HT1080 (cell line): ENCODE results near the gene EGR2. TPM values are rescaled to one million over a fixed set of nuclear protein-coding genes. Genes with fewer than 3 reads are reported as not detected.
"Not testable (repeated sequence)": the region's sequence is repeated elsewhere in the genome, so short reads cannot be mapped to it uniquely, and the experiment has no call there.

Experiments used
- DNase-seq: peaks from one replicate; pipeline ENCODE4 v3.0.0-alpha.2; 2015; ENCODE audit warnings: low read depth
- total RNA-seq: library from RNA; depleted of rRNA; stranded (reverse); fragments of >200 nt; shearing (Covaris generic); gene quantifications from 2 replicates; pipeline ENCODE4 v1.2.3, GENCODE V29; 2014

The EGR2 gene
- total RNA-seq, 1 experiment from 2014 or later: not detected

DNA sequence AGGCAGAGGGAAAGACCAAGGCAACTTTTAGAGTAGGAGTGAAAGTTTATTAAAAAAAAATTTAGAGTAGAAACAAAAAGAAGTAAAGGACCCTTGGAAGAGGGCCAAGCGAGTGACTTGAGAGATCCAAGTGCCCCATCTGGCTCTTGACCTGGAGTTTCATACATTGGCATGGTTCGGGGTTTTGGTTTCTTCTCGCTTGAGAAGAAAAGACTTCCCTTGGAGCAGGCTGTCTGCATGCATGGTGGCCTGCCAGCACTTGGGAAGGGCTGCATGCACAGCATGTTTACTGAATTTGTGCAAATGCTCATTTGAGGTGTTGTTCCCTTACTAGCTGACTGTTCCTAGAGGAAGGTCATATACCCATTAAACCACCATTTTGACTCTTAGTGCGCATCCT is 20.4 kb downstream of the EGR2 start:
- DNase-seq: no peak

- no peak for DNase-seq
These were observed 21.1 kb downstream of the EGR2 start for GRCh38 chr10:62795100-62795499.

- peak; percentile 27 for DNase-seq
These were observed 21.9 kb downstream of the EGR2 start for GRCh38 chr10:62794306-62794705.

DNA sequence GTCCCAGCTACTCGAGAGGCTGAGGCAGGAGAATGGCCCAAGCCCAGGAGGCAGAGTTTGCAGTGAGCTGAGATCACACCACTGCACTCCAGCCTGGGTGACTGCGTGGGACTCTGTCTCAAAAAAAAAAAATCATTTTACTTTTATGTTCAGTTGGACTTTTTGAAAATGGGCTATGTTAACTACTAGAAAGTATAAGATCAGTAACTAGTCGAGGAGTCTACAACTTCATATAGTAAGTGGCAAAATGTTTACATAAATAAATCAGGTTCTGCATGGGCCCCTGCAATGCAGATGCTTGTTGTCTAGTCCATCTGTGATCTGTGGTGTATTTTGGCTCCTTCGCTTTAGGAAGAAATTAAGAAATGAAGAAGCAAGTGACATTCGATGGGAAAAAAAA is 23.9 kb downstream of the EGR2 start:
- DNase-seq: no peak

- no peak for DNase-seq
These were observed 25.6 kb downstream of the EGR2 start for GRCh38 chr10:62790571-62790970.

GRCh38 chr10:62790019-62790555 is 26.1 kb downstream of the EGR2 start:
- DNase-seq: no peak

GRCh38 chr10:62788861-62789467 is 27.2 kb downstream of the EGR2 start:
- no peak for DNase-seq

- DNase-seq: not testable (repeated sequence)
These were observed 27.9 kb downstream of the EGR2 start for GRCh38 chr10:62788285-62788684.

DNA sequence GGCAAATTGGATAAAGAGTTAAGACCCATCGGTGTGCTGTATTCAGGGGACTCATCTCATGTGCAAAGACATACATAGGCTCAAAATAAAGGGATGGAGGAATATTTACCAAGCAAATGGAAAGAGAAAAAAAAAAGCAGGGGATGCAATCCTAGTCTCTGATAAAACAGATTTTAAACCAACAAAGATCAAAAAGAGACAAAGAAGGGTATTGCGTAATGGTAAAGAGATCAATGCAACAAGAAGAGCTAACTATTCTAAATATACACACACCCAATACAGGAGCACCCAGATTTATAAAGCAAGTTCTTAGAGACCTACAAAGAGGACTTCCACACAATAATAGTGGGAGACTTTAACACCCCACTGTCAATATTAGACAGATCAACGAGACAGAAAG is 31.6 kb downstream of the EGR2 start:
- DNase-seq: not testable (repeated sequence)

- DNase-seq: no peak
These were observed 36.5 kb downstream of the EGR2 start for GRCh38 chr10:62779487-62780248.

GRCh38 chr10:62778125-62778524 is 38.0 kb downstream of the EGR2 start:
- DNase-seq: no peak

GRCh38 chr10:62772186-62772974 is 43.8 kb downstream of the EGR2 start:
- DNase-seq: no peak

GRCh38 chr10:62769574-62770242 is 46.5 kb downstream of the EGR2 start:
- no peak for DNase-seq

DNA sequence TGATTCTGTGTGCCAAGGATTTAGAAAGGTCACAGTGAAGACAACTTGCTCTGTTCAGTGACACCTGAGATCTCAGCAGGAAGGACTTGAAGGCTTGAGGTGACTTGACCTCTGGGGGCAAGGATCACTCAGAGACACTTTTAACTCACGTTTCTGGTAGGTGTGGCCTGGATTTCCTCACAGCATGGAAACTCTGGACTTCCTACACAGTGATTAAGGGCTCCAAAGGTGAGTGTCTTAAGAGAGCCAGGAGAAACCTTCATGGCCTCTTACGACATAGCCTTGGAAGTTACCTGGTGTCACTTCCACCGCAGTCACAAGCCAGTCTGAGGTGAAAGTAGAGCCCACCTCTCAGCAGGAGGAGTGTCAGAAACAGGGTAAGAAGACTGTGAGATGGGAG is 49.8 kb downstream of the EGR2 start:
- no peak for DNase-seq

DNA sequence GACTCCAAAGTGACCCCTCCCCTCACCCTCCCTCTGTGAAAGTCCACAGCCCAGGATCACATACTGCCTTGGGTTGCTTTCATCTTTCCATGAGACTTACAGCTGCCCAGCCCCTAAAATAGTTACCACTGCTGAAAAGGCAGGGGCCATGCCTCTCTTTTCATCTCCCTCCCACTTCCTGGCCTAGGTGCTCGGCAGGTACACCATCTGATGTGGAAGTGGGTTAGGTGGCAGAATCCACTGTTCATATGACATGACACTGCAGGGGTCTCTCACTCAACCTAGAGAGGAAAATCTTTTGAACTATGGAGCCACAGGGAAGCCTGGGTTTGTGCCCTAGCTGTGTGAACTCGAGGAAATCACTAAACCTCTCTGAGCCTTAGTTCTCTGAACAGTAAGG is 50.4 kb downstream of the EGR2 start:
- no peak for DNase-seq

DNA sequence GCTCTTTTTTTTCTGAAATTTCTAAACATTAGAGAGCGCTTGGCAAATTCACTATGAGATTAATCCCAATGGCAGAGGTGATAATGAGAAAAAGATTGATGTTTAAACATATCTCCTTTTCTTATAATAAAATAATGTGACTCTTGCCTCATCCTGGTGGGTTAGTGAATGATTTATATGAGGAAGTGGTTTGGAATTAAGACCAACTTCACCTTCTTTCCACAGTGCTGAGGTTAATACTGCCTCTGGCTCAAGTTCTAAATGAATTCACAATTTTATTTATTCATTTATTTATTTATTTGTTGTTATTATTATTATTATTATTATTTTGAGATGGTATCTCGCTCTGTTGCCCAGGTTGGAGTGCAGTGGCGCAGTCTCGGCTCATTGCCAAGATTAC is 52.2 kb downstream of the EGR2 start:
- DNase-seq: no peak

DNA sequence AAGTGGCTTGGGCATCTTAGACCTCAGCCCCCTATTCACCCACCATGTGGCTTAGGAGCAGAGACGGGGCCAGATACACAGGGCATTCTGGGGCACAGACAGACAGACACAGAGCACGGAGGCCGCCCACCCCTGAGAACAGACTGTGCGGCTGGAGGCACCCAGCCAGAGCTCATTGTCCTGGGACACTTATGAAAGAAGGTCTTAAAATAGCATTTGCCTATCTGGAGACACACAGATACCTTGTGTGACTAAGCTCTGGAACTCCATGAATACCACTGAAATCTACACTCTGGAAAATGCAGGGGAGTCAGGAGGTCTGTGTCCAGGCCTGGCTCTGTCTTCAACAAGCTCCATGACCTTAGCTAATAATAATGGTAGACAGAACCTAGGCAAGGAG is 53.0 kb downstream of the EGR2 start:
- no peak for DNase-seq
